ENCODE data around the gene GABRR1. TPM values are rescaled to one million over a fixed set of nuclear protein-coding genes. Genes with fewer than 3 reads are reported as not detected.
"Not testable (repeated sequence)": the region's sequence is repeated elsewhere in the genome, so short reads cannot be mapped to it uniquely, and the experiment has no call there.

GABRR1 gene
- total RNA-seq, 3 donors from 2014 or later = not detected

DNA sequence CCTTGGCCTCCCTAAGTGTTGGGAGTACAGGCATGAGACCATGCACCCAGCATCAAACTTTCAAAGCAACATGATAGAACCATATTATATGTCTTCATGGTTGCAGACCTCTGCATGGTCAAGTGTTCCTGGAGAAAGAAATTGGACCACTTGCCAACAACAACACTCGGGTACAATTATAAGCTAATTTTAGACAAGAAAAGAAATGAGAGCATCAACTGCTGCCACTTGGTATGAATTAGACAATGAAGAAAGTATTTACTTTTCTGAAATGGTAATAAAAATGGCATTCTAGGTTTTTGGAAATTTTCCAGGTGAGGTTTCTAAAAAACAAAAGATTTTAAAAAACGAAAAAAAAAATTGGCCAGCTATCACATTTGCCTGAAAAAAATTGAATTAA is 79.0 kb downstream of the GABRR1 start:
- Histone ChIP-seq H3K4me3 (no peak overlapping the region), H3K27ac (no peak overlapping the region), H3K9me3 (no peaks in the 10 kb centered on the region), H3K27me3 (no peaks in the 10 kb centered on the region), H3K36me3 (no peaks in the 10 kb centered on the region), H3K4me1 (no peaks in the 10 kb centered on the region)
- no peak for DNase-seq (ENCODE audit: low spot score in 2 of 2)
- TF ChIP-seq, protein P1, sequence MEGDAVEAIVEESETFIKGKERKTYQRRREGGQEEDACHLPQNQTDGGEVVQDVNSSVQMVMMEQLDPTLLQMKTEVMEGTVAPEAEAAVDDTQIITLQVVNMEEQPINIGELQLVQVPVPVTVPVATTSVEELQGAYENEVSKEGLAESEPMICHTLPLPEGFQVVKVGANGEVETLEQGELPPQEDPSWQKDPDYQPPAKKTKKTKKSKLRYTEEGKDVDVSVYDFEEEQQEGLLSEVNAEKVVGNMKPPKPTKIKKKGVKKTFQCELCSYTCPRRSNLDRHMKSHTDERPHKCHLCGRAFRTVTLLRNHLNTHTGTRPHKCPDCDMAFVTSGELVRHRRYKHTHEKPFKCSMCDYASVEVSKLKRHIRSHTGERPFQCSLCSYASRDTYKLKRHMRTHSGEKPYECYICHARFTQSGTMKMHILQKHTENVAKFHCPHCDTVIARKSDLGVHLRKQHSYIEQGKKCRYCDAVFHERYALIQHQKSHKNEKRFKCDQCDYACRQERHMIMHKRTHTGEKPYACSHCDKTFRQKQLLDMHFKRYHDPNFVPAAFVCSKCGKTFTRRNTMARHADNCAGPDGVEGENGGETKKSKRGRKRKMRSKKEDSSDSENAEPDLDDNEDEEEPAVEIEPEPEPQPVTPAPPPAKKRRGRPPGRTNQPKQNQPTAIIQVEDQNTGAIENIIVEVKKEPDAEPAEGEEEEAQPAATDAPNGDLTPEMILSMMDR (IDR thresholded peaks at IDR 0.05) = no peak
- TF ChIP-seq POLR2A (IDR thresholded peaks at IDR 0.05) (no peak), POLR2AphosphoS5 (IDR thresholded peaks at IDR 0.05) (no peak)
- intact Hi-C loops (cut with DNase I; ENCODE audit: low total_unique reads) = no loop called here

- no peaks in the 10 kb centered on the region for H3K27me3 ChIP-seq
- intact Hi-C loops (cut with DNase I; ENCODE audit: low total_unique reads) = no loop called here
Measured at GRCh38 chr6:89134723-89135122, 82.4 kb downstream of the GABRR1 start.

DNA sequence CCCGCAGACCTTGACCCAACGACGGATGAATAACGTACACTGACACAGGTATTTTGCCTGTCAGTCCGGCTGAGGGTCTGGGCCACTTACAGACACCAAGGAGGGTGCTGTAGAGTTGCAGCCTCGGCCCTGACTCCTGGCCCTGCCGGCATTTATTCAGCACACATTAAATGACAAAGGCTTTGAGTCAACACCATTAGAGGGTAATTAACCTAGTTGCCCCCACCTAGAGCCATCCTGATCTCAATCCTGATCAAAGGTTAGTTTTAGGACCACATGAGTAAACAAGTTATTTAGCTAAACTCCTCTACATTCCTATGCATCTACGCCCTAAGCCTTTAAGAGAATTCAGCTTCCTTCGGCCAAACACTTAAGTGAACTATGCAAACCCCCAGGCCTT is 83.2 kb downstream of the GABRR1 start:
- no peak for TF ChIP-seq POLR2A (IDR thresholded peaks at IDR 0.05)
- TF ChIP-seq, protein P1 (IDR thresholded peaks at IDR 0.05) = no peak
- H3K4me1 ChIP-seq = no peaks in the 10 kb centered on the region
- H3K36me3 ChIP-seq = no peaks in the 10 kb centered on the region
- H3K27me3 ChIP-seq = no peaks in the 10 kb centered on the region
- intact Hi-C loops (cut with DNase I; ENCODE audit: low total_unique reads) = no loop called here
- H3K4me3 ChIP-seq = no peak overlapping the region
- H3K27ac ChIP-seq = no peak overlapping the region
- H3K9me3 ChIP-seq = no peaks in the 10 kb centered on the region
- no peak for DNase-seq (ENCODE audit: low spot score in 2 of 2)

More at GRCh38 chr6:89134723-89135122, 82.4 kb downstream of the GABRR1 start:
- Histone ChIP-seq H3K9me3 (no peaks in the 10 kb centered on the region), H3K4me3 (no peak overlapping the region), H3K4me1 (no peaks in the 10 kb centered on the region), H3K36me3 (no peaks in the 10 kb centered on the region), H3K27ac (no peak overlapping the region)
- TF ChIP-seq, protein P1 (IDR thresholded peaks at IDR 0.05) = no peak
- no peak for TF ChIP-seq POLR2AphosphoS5 (IDR thresholded peaks at IDR 0.05)
- no peak for TF ChIP-seq POLR2A (IDR thresholded peaks at IDR 0.05)
- no peak for DNase-seq (ENCODE audit: low spot score in 2 of 2)

DNA sequence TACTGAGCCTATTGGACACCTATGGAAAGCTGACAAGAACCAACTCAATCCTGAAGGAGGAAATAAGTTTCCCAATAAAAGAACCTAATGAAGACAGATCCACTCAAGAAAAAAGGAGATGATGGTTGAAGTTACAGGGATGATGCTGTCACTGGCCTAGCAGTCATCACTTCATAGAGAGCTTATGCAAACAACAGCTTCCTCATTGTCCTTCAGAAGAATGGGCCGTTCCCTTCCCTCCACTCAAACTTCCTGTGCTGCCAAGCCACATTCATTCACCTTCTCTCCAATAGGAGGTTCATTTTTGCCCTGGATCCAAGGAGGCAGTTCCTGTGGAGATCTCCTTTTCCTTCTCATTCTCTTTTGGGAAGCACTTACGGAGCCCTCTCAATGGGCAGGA is 85.1 kb downstream of the GABRR1 start:
- TF ChIP-seq, protein P1 (IDR thresholded peaks at IDR 0.05) = no peak
- TF ChIP-seq POLR2A (IDR thresholded peaks at IDR 0.05) = no peak
- TF ChIP-seq POLR2AphosphoS5 (IDR thresholded peaks at IDR 0.05) = no peak
- Histone ChIP-seq H3K4me3 (no peak overlapping the region), H3K27ac (no peak overlapping the region), H3K9me3 (no peaks in the 10 kb centered on the region), H3K36me3 (no peaks in the 10 kb centered on the region), H3K27me3 (no peaks in the 10 kb centered on the region), H3K4me1 (no peaks in the 10 kb centered on the region)
- no peak for DNase-seq (ENCODE audit: low spot score in 2 of 2)
- intact Hi-C loops (cut with DNase I; ENCODE audit: low total_unique reads) = no loop called here

GRCh38 chr6:89131599-89131998 is 85.6 kb downstream of the GABRR1 start:
- intact Hi-C loops (cut with DNase I; ENCODE audit: low total_unique reads) = no loop called here
- no peak for DNase-seq (ENCODE audit: low spot score in 2 of 2)
- Histone ChIP-seq H3K4me3 (no peak overlapping the region), H3K9me3 (no peaks in the 10 kb centered on the region), H3K27me3 (no peaks in the 10 kb centered on the region), H3K27ac (no peak overlapping the region), H3K4me1 (no peaks in the 10 kb centered on the region), H3K36me3 (no peaks in the 10 kb centered on the region)
- TF ChIP-seq, protein P1 (IDR thresholded peaks at IDR 0.05) = no peak
- no peak for TF ChIP-seq POLR2AphosphoS5 (IDR thresholded peaks at IDR 0.05)
- no peak for TF ChIP-seq POLR2A (IDR thresholded peaks at IDR 0.05)

DNA sequence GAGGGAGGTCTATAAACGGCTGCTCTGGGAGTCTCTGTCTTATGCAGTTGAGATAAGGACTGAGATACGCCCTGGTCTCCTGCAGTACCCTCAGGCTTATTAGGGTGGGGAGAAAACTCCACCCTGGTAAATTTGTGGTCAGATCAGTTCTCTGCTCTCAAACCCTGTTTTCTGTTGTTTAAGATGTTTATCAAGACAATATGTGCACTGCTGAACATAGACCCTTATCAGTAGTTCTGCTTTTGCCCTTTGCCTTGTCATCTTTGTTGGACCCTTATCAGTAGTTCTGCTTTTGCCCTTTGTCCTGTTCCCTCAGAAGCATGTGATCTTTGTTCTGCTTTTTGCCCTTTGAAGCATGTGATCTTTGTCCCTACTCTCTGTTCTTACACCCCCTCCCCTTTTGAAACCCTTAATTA is 88.9 kb downstream of the GABRR1 start:
- H3K27me3 ChIP-seq; DNase-seq (ENCODE audit: low spot score in 2 of 2); intact Hi-C loops (cut with DNase I; ENCODE audit: low total_unique reads); H3K4me3 ChIP-seq; H3K36me3 ChIP-seq; H3K9me3 ChIP-seq; H3K27ac ChIP-seq; H3K4me1 ChIP-seq: not testable (repeated sequence)

All from breast epithelium (tissue), 4 donors.